Measurements from ENCODE around the gene RELT.

RELT gene

GRCh38 chr11:73401217-73401923 lies 25.2 kb downstream of the RELT start:
- Mint-ChIP-seq H3K4me1 (no peaks in the 10 kb centered on the region), H3K27ac (no peak overlapping the region), H3K9me3 (no peaks in the 10 kb centered on the region), H3K4me3 (no peak overlapping the region), H3K27me3 (no peaks in the 10 kb centered on the region), H3K36me3 (peaks cover 8% of the 10 kb centered on the region)
- DNase-seq, result no peak
- CTCF ChIA-PET, result interaction anchor here (1.0 to 7.3 kb wide), 3 partner anchors 50 to 260 kb away, joined by 4 to 49 read pairs (median 19); no protein-coding TSS in a partner anchor

GRCh38 chr11:73401924-73402833 lies 26.0 kb downstream of the RELT start:
- CTCF ChIA-PET, result interaction anchor here (1.0 to 7.3 kb wide), 6 partner anchors 50 to 259 kb away, joined by 4 to 49 read pairs (median 7); no protein-coding TSS in a partner anchor
- H3K27ac Mint-ChIP-seq, result no peak overlapping the region
- no peak for DNase-seq
- H3K4me1 Mint-ChIP-seq, result no peaks in the 10 kb centered on the region
- H3K27me3 Mint-ChIP-seq, result no peaks in the 10 kb centered on the region
- no peaks in the 10 kb centered on the region for H3K9me3 Mint-ChIP-seq
- no peak overlapping the region for H3K4me3 Mint-ChIP-seq
- peaks cover 9% of the 10 kb centered on the region for H3K36me3 Mint-ChIP-seq

GRCh38 chr11:73402834-73403185 lies 26.6 kb downstream of the RELT start:
- H3K27ac Mint-ChIP-seq, result no peak overlapping the region
- DNase-seq, result peak; percentile 44
- CTCF ChIA-PET, result interaction anchor here (1.1 to 1.6 kb wide), 4 partner anchors 51 to 260 kb away, joined by 4 to 7 read pairs (median 6); no protein-coding TSS in a partner anchor
- H3K4me3 Mint-ChIP-seq, result no peak overlapping the region
- no peaks in the 10 kb centered on the region for H3K27me3 Mint-ChIP-seq
- peaks cover 13% of the 10 kb centered on the region for H3K36me3 Mint-ChIP-seq
- no peaks in the 10 kb centered on the region for H3K4me1 Mint-ChIP-seq
- H3K9me3 Mint-ChIP-seq, result no peaks in the 10 kb centered on the region

GRCh38 chr11:73403541-73403940 lies 27.3 kb downstream of the RELT start:
- no peak overlapping the region for H3K27ac Mint-ChIP-seq
- H3K4me1 Mint-ChIP-seq, result no peaks in the 10 kb centered on the region

GRCh38 chr11:73404048-73404447 lies 27.8 kb downstream of the RELT start:
- CTCF ChIA-PET, result interaction anchor here (1.1 to 1.5 kb wide), 4 partner anchors 8 to 258 kb away, joined by 3 to 5 read pairs (median 3); no protein-coding TSS in a partner anchor
- Mint-ChIP-seq H3K36me3 (peaks cover 22% of the 10 kb centered on the region), H3K27ac (no peak overlapping the region), H3K4me3 (no peak overlapping the region), H3K9me3 (no peaks in the 10 kb centered on the region), H3K4me1 (no peaks in the 10 kb centered on the region), H3K27me3 (no peaks in the 10 kb centered on the region)
- peak; percentile 38 for DNase-seq

More at GRCh38 chr11:73403541-73403940, 27.3 kb downstream of the RELT start:
- Mint-ChIP-seq H3K36me3 (peaks cover 18% of the 10 kb centered on the region), H3K27me3 (no peaks in the 10 kb centered on the region), H3K9me3 (no peaks in the 10 kb centered on the region), H3K4me3 (no peak overlapping the region)
- no peak for DNase-seq
- CTCF ChIA-PET, result interaction anchor here (1.1 to 1.6 kb wide), 7 partner anchors 8 to 259 kb away, joined by 3 to 7 read pairs (median 4); no protein-coding TSS in a partner anchor

- CTCF ChIA-PET, result interaction anchor here (1.2 to 1.5 kb wide), 3 partner anchors 9 to 257 kb away, joined by 3 read pairs; no protein-coding TSS in a partner anchor
- H3K36me3 Mint-ChIP-seq, result peaks cover 26% of the 10 kb centered on the region
- DNase-seq, result no peak
- H3K9me3 Mint-ChIP-seq, result no peaks in the 10 kb centered on the region
- no peak overlapping the region for H3K27ac Mint-ChIP-seq
- H3K27me3 Mint-ChIP-seq, result no peaks in the 10 kb centered on the region
- H3K4me3 Mint-ChIP-seq, result no peak overlapping the region
- no peaks in the 10 kb centered on the region for H3K4me1 Mint-ChIP-seq
Measured at GRCh38 chr11:73404506-73405145, 28.4 kb downstream of the RELT start.

GRCh38 chr11:73405146-73405510 lies 28.9 kb downstream of the RELT start:
- Mint-ChIP-seq H3K4me3 (no peak overlapping the region), H3K27ac (no peak overlapping the region), H3K4me1 (no peaks in the 10 kb centered on the region), H3K36me3 (peaks cover 28% of the 10 kb centered on the region), H3K27me3 (no peaks in the 10 kb centered on the region), H3K9me3 (no peaks in the 10 kb centered on the region)
- no peak for DNase-seq
- CTCF ChIA-PET, result interaction anchor here (1.1 to 1.5 kb wide), 3 partner anchors 10 to 255 kb away, joined by 3 read pairs; no protein-coding TSS in a partner anchor

- no peaks in the 10 kb centered on the region for H3K4me1 Mint-ChIP-seq
- no peak for DNase-seq
- CTCF ChIA-PET, result interaction anchor here (0.8 to 1.4 kb wide), 3 partner anchors 9 to 255 kb away, joined by 3 to 5 read pairs (median 3); no protein-coding TSS in a partner anchor
- H3K4me3 Mint-ChIP-seq, result no peak overlapping the region
- no peak overlapping the region for H3K27ac Mint-ChIP-seq
- no peaks in the 10 kb centered on the region for H3K27me3 Mint-ChIP-seq
- peaks cover 30% of the 10 kb centered on the region for H3K36me3 Mint-ChIP-seq
- H3K9me3 Mint-ChIP-seq, result no peaks in the 10 kb centered on the region
Measured at GRCh38 chr11:73406131-73406530, 29.9 kb downstream of the RELT start.

- Mint-ChIP-seq H3K9me3 (no peaks in the 10 kb centered on the region), H3K4me1 (no peaks in the 10 kb centered on the region), H3K4me3 (no peak overlapping the region), H3K27me3 (no peaks in the 10 kb centered on the region), H3K27ac (no peak overlapping the region), H3K36me3 (peaks cover 30% of the 10 kb centered on the region)
- no peak for DNase-seq
- CTCF ChIA-PET, result interaction anchor here (1.0 to 1.4 kb wide), 2 partner anchors 8 to 100 kb away, joined by 3 to 4 read pairs; no protein-coding TSS in a partner anchor
Measured at GRCh38 chr11:73406619-73407018, 30.4 kb downstream of the RELT start.

GRCh38 chr11:73409431-73409830 lies 33.2 kb downstream of the RELT start:
- Mint-ChIP-seq H3K9me3 (no peaks in the 10 kb centered on the region), H3K36me3 (peaks cover 39% of the 10 kb centered on the region), H3K27ac (no peak overlapping the region), H3K4me1 (no peaks in the 10 kb centered on the region), H3K4me3 (no peak overlapping the region), H3K27me3 (no peaks in the 10 kb centered on the region)
- CTCF ChIA-PET, result no interaction called here
- DNase-seq, result no peak

- H3K27me3 Mint-ChIP-seq, result no peaks in the 10 kb centered on the region
- no peak overlapping the region for H3K4me3 Mint-ChIP-seq
- CTCF ChIA-PET, result interaction anchor here (1.1 to 1.2 kb wide), 2 partner anchors 250 to 252 kb away, joined by 3 to 4 read pairs; no protein-coding TSS in a partner anchor
- no peaks in the 10 kb centered on the region for H3K9me3 Mint-ChIP-seq
- peaks cover 39% of the 10 kb centered on the region for H3K36me3 Mint-ChIP-seq
- peaks cover 6% of the 10 kb centered on the region for H3K4me1 Mint-ChIP-seq
- no peak for DNase-seq
- no peak overlapping the region for H3K27ac Mint-ChIP-seq
Measured at GRCh38 chr11:73410627-73411026, 34.4 kb downstream of the RELT start.

GRCh38 chr11:73411031-73411430 lies 34.8 kb downstream of the RELT start:
- no peaks in the 10 kb centered on the region for H3K9me3 Mint-ChIP-seq
- peaks cover 38% of the 10 kb centered on the region for H3K36me3 Mint-ChIP-seq
- H3K4me3 Mint-ChIP-seq, result no peak overlapping the region
- CTCF ChIA-PET, result interaction anchor here (1.2 kb wide), 1 partner anchor 252 kb away, joined by 3 read pairs; no protein-coding TSS in a partner anchor
- H3K27me3 Mint-ChIP-seq, result no peaks in the 10 kb centered on the region
- H3K4me1 Mint-ChIP-seq, result peaks cover 6% of the 10 kb centered on the region
- peak overlapping the region; percentile 46 for H3K27ac Mint-ChIP-seq
- no peak for DNase-seq

GRCh38 chr11:73412308-73412707 lies 36.1 kb downstream of the RELT start:
- H3K36me3 Mint-ChIP-seq, result peaks cover 33% of the 10 kb centered on the region
- CTCF ChIA-PET, result no interaction called here
- H3K27ac Mint-ChIP-seq, result no peak overlapping the region
- no peaks in the 10 kb centered on the region for H3K27me3 Mint-ChIP-seq
- no peak overlapping the region for H3K4me3 Mint-ChIP-seq
- DNase-seq, result no peak
- no peaks in the 10 kb centered on the region for H3K9me3 Mint-ChIP-seq
- peaks cover 6% of the 10 kb centered on the region for H3K4me1 Mint-ChIP-seq

GRCh38 chr11:73413256-73413655 lies 37.1 kb downstream of the RELT start:
- CTCF ChIA-PET, result no interaction called here
- H3K27ac Mint-ChIP-seq, result no peak overlapping the region
- no peak overlapping the region for H3K4me3 Mint-ChIP-seq

More at GRCh38 chr11:73413256-73413655, 37.1 kb downstream of the RELT start:
- H3K27me3 Mint-ChIP-seq, result no peaks in the 10 kb centered on the region
- H3K4me1 Mint-ChIP-seq, result peaks cover 6% of the 10 kb centered on the region
- H3K9me3 Mint-ChIP-seq, result no peaks in the 10 kb centered on the region
- H3K36me3 Mint-ChIP-seq, result peaks cover 31% of the 10 kb centered on the region
- DNase-seq, result no peak

All from activated naive CD4-positive, alpha-beta T cell treated with anti-CD3 and anti-CD28 coated beads, Interleukin-2, amount 10 ng/mL, durations not matched to agents 7 days and 5 days (primary cell).